NCI-H526 treated with DMSO at 0.1 percent for 48 hours (cell line): ENCODE results near the gene MGMT.

ENCODE experiments used
- DNase-seq: peaks from one replicate; lab custom pipeline; 2025; lab: John Stamatoyannopoulos, UW

MGMT gene

DNA sequence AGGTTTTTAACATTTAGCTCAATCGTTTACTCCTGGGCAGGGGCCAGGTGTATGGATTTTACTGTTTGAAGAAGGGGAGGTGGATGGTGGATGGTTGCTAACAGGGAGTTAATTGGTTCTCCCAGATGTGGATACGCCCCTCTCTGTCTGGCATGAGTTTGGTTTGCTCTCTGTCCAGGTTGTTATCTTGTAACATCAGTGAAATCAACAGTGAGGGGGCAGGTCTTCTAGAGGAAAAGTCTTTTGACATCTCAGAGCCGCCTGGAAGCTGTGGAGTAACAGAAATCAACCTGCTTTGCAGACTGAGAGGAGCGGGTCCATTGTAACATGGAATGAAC, 243.4 kb downstream of the MGMT start:
- DNase-seq, result no peak

DNA sequence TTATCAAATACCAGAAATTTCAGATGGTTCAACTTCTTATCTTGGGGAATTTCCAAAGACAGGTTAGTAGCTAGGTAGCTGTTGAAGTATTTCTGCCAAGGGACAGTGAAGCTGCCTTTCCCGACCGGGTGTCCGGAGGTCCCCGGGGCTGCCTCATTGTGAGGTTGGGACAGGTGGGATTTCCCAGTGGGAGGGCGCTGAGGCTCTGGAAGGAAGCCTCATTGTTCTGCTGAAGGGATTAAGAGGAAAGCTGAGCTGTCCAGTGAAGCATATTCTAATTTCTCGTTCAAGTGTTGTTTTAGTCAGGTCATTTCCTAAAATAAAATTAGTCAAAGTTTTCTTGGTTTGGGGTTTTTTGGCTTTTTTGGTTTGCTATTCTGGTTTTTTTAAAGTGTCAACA, 244.2 kb downstream of the MGMT start:
- no peak for DNase-seq

DNA sequence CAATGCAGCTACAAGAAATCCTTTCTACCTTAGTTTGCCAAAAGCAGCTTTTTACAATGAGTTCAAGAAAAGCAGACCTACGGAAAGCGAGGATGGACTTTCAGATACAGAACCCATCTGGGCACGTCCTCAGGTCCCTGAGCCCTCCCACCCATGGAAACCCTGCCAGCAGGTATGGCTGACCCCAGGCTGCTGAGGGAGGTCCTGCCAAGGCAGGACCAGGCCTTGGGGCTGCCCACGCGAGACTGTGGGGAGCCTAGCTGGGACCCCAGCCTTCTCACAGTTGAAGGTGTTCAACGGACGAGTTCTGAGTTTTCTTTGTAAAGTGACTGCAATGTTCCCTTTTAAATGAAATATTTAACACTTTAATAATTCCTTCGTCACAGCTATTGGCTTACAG, 245.0 kb downstream of the MGMT start:
- DNase-seq, result no peak

GRCh38 chr10:129713659-129714265, 246.7 kb downstream of the MGMT start:
- DNase-seq, result no peak

DNA sequence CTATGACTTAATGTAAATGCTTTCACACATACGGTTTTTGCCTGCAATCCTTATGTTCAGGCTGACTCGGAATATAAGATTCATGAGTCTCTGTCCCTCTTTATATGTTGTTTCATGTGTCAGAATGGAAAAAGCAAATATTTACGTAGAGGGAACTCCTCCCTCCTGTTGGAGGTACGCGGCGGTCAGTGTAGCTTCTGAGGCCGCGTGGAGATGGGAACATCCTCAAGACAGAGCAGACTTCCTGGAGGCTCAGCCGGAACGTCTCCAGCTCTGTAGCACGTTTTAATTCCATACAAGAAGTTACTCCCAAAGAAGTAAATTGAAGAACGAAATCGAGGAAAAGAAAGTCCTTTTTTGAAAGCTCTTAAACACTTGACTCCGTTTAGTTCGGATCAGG, 248.8 kb downstream of the MGMT start:
- DNase-seq, result no peak

GRCh38 chr10:129716211-129716681, 249.2 kb downstream of the MGMT start:
- no peak for DNase-seq

GRCh38 chr10:129716881-129717280, 249.8 kb downstream of the MGMT start:
- no peak for DNase-seq

DNA sequence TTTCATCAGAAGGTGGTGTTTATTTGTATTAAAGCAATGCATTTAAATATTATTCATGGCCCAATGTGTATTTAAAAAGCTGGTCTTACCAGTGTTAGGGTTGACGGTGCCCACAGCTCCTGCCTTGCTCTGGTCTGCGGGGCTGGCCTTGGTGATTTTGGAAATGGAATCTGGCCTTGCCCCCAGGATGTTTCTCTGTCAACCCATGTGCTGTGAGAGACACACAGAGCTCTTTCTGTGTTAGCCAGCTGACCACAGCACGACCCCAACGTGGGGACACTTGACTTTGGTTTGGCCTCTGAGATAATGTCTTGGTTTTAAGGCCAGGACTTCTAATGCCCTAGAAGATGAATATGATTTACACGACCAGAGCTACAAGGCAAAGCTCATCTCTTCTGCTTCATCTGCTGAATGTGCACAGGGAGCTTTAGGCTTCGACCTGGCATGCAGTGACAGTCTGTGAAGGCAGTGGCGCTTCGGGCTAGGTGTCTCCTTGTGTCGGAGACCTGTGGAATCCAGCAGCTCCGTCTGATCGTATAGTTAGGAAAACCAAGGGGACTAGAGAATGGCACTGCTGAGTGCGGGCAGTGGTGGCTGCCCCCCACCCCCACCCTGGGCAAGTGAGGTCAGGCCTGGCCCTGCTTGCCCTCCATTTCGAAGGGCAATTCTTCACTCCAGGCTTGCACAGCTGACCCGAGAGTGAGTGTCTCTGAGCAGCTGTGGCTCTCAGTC, 250.9 kb downstream of the MGMT start:
- DNase-seq, result no peak

DNA sequence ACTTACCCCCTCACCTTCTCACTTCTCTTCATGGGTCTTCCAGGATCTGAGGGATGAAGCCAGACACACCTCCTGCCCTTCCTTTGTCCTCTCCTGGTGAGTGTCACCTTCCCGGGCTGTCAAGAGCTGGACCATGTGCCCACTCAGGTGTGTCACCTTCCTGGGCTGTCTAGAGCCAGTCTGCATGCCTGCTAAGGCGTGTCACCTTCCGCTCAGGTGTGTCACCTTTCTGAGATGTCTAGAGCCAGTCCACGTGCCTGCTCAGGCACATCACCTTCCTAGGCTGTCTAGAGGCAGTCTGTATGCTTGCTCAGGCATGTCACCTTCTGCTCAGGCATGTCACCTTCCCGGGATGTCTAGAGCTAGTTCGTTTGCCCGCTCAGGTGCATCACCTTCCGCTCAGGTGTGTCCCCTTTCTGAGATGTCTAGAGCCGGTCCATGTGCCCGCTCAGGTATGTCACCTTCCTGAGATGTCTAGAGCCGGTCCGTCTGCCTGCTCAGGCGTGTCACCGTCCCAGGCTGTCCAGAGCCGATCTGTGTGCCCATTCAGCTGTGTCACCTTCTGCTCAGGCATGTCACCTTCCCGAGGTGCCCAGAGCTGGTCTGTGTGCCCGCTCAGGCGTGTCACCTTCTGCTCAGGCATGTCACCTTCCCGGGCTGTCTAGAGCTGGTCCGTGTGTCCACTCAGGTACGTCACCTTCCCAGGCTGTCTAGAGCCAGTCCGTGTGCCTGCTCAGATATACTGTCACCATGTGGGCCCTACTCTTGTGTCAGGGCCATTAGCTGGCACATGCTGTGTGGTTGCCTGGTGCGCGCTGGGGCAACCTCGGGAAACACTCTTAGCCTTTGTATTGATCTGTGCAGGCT, 251.7 kb downstream of the MGMT start:
- DNase-seq, result no peak

DNA sequence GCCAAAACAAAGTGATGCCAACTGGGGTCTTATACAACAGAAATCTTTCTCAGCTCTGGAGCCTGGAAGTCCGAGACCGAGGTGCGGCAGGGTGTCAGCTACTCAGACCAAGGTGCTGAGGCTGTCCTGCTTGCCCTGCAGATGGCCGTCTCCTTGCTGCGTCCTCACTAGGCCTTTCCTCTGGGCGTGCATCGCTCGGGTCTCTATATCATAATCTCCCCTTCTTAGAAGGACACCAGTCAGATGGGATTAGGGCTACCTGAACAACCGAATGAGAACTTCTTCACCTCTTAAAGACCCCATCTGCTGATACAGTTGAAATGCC, 252.3 kb downstream of the MGMT start:
- no peak for DNase-seq

GRCh38 chr10:129719889-129720590, 253.0 kb downstream of the MGMT start:
- DNase-seq, result no peak

- DNase-seq, result no peak
Measured at GRCh38 chr10:129725011-129725410, 258.0 kb downstream of the MGMT start.

GRCh38 chr10:129725482-129725881, 258.4 kb downstream of the MGMT start:
- no peak for DNase-seq

- DNase-seq, result no peak
Measured at GRCh38 chr10:129725890-129726631, 259.0 kb downstream of the MGMT start.

- DNase-seq, result no peak
Measured at GRCh38 chr10:129727071-129727470, 260.0 kb downstream of the MGMT start.

DNA sequence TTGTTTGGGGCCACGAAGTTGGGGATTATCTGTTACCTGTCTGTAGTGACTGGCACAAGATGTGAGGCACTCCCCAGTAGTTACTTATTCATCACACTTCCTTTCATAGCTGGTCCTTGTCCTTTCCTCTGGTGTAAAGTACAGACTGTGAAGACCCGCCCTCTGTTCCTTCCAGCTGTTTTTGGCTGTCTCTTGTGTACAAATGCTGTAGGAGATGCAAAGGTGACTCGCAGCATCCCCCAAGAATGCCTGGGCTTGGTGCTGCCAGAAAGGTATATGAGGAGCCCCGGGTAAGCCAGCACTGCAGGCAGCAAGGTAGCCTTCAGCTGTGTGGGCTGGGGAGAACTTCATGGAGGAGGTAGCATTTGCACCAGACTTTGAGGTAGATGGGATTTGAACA, 260.5 kb downstream of the MGMT start:
- no peak for DNase-seq

DNA sequence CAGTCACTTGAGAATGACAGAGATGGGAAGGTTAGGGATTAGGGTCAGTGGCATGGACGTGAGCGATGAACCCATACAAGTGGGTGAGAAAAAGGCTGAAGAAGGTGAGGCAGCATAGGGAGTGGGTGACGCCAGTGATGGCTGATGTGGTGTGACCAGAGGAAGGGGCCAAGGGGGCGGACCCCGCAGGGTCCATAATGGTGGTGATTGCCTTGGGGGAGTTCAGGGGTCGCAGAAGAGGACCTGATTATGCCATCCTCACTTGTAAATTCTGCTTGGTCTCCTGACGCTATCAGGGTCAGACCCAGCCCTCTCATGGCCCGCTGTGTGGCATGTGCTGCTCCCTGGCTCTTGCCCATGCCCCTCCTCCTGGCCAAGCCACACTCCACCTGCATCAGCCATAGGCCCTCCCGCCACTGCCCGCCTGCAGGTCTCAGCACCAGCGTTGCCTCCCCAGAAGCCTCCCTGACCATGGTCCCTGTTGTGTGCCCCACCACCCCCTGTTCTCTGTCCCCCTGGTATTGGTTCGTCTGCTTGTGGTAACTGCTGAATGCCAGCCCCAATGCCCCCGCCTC, 261.3 kb downstream of the MGMT start:
- DNase-seq, result no peak

- no peak for DNase-seq
Measured at GRCh38 chr10:129728905-129729795, 262.1 kb downstream of the MGMT start.

DNA sequence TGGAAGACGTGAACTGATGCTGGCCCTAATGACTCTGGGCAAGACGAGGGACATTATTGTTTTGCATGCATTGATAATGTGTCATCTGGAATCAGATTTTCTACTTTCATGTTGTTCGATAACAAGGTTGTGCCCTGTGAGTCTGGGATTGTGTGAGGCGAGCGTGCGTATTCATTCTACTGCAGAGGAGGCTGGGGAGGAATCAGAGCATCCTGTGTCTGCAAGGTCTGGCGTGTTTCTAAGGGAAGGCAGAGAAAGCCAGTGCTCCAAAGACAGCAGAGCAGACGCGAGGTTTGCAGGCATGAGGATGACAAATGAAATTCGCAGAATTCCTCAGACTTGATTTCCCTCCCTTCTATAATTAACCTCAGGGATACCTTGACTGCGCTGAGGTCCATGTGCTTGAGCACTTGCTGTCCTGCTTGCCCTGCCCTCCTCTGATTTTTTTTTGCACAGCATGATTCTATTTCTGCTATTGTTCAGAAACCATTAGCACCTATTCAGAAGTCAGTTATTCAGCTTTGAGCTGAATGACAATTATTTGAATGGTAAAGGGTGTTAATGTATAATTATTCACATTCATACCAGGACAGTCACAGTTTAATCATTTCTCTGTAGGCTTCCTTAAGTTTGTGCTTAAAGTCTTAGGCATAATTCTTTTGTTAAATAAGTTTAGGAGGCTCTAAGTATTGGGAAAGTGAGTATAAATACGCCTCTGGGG, 263.4 kb downstream of the MGMT start:
- DNase-seq, result no peak

DNA sequence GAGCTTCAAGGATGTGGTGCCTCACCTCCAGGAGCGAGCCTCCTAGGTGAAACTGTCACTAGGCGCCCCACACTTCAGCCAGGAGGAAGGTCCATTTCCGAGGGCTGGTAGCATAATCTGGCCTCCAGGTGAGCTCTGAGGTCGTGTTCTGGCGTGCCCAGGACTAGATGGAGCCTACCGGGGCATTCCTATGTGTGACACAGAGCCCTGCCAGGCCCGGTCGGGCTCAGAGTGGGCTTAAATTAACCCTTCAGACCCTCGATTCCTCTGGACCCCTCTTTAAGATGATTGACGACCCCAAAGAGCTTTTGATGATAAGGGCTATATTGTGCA, 263.9 kb downstream of the MGMT start:
- DNase-seq, result no peak
